Thyroid gland (tissue), 4 donors: Measurements from ENCODE around the gene GGT6.

Source experiments
- CTCF ChIP-seq, 6 experiments: fragments of 200-600 bp in 3 of 6; fragments of 450-650 bp in 3 of 6; sonication (generic) in 3 of 6; IDR thresholded peaks; one replicate each; pipeline ENCODE4 v1.5.1; 2016 to 2019; ENCODE audit warnings: antibody characterized with exemption in 6 of 6, mild to moderate bottlenecking in 2 of 6, inconsistent platforms in 1 of 6, moderate library complexity in 1 of 6
- POLR2A ChIP-seq, 2 donors: fragments of 450-650 bp; IDR thresholded peaks; one replicate each; pipeline ENCODE4 v1.6.1; 2017; ENCODE audit warnings: antibody characterized with exemption in 2 of 2, mild to moderate bottlenecking in 2 of 2, moderate library complexity in 1 of 2

- TF ChIP-seq CTCF (IDR thresholded peaks at IDR 0.05) (no peak), POLR2A (IDR thresholded peaks at IDR 0.05) (no peak)
Measured at GRCh38 chr17:4509401-4509800, 51.0 kb downstream of the GGT6 start.
